HUES6 (cell line): Measurements from ENCODE around the gene CYB5B.

Experiments
- H3K27ac ChIP-seq: 2 replicates; pipeline ENCODE4 v1.7.0; 2013; ENCODE audit warnings: low read depth, mild to moderate bottlenecking, low read length, inconsistent platforms
- H3K27me3 ChIP-seq: 2 replicates; pipeline ENCODE4 v1.6.1; 2013; ENCODE audit warnings: low read length; ENCODE audit not compliant: control insufficient read depth, insufficient read depth
- H3K36me3 ChIP-seq: 2 replicates; pipeline ENCODE4 v1.6.1; 2013; ENCODE audit warnings: low read length; ENCODE audit not compliant: control insufficient read depth, insufficient read depth
- H3K4me1 ChIP-seq: 2 replicates; pipeline ENCODE4 v1.6.1; 2013; ENCODE audit warnings: low read length; ENCODE audit not compliant: control insufficient read depth, insufficient read depth
- H3K4me3 ChIP-seq: 2 replicates; pipeline ENCODE4 v1.5.1; 2013; ENCODE audit warnings: low read depth, low read length
- H3K9ac ChIP-seq: one replicate; pipeline ENCODE4 v1.6.1; 2013; ENCODE audit warnings: mild to moderate bottlenecking, low read length
- H3K9me3 ChIP-seq: 2 replicates; pipeline ENCODE4 v1.6.1; 2013; ENCODE audit warnings: low read depth, low read length; ENCODE audit not compliant: control insufficient read depth, insufficient read depth

Gene CYB5B, protein sequence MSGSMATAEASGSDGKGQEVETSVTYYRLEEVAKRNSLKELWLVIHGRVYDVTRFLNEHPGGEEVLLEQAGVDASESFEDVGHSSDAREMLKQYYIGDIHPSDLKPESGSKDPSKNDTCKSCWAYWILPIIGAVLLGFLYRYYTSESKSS

DNA sequence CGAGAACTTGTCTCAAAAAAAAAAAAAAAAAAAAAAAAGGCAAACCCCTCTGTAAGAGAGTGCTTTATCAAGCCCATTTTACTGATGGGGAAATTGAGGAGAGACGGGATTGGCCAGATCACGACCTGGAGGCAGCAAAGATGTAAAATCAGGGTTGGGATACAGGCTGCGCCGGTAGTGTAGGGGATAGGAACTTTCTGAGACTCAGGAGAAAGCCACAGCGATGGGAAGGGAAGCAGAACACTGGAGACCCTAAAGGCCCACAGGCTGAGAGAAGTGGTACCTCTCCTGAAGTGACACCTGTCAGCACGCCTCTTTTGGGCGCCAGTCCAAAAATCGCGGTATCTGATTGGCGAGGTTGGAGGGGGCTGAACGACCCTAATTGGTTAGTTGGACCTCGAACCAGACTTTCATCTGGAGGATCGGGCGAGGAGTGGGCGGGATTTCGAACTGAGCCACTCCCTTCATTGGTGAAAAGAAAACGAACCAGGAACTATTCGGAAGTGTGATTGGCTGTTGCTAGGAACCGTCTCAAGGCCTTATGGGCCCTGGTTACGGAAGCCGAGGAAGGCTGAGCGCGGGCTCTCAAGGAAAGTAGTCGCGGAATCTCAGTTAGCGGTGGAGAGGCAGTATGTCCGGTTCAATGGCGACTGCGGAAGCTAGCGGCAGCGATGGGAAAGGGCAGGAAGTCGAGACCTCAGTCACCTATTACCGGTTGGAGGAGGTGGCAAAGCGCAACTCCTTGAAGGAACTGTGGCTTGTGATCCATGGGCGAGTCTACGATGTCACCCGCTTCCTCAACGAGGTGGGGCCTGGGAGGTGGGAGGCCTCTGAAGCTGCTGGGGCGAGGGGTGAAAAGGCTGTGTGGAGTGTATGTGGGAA lies at the start of gene CYB5B:
Gene CYB5B (plus strand): TSS at position 567 of the 882 bp plus-strand sequence. CDS start 65 bp downstream, at position 632.
- H3K9me3 ChIP-seq = peaks cover 2% of the 10 kb centered on the region; the same call in 1 of the 2 replicates
- peaks cover 24% of the 10 kb centered on the region for H3K36me3 ChIP-seq
- peak within 1 kb of the TSS; percentile 82 for H3K9ac ChIP-seq
- H3K4me1 ChIP-seq = no peaks in the 10 kb centered on the region
- H3K27me3 ChIP-seq = no peaks in the 10 kb centered on the region
- H3K4me3 ChIP-seq = peak within 1 kb of the TSS; percentile 77
- no peak within 1 kb of the TSS; the same call in 1 of the 2 replicates for H3K27ac ChIP-seq

DNA sequence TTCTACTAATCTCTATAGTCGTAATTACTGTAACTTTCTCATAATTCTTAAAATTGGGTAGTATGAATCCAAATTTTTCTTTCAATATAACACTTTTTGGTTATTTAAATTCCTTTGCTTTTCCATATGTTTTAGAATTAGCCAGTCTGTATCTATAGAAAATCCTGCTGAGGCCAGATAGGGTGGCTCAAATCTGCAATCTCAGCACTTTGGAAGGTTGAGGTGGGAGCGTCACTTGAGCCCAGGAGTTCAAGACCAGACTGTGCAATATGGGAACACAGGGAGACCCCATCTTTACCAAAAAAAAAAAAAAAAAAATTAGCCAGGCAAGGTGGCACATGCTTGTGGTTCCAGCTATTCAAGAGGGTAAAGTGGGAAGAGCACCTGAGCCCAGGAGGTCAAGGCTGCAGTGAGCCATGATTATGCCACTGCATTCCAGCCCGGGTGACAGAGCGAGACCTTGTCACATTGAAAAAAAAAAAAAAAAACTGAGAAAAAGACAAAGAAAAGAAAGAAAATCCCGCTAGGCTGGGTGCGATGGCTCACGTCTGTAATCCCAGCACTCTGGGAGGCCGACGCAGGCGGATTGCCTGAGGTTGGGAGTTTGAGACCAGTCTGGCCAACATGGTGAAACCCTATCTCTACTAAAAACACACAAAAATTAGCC lies 47.9 kb upstream of the CYB5B start:
- no peaks in the 10 kb centered on the region for H3K27me3 ChIP-seq
- no peak overlapping the region for H3K4me3 ChIP-seq
- H3K4me1 ChIP-seq = no peaks in the 10 kb centered on the region
- H3K27ac ChIP-seq = no peak overlapping the region
- H3K9me3 ChIP-seq = no peaks in the 10 kb centered on the region
- peaks cover 72% of the 10 kb centered on the region for H3K36me3 ChIP-seq
- H3K9ac ChIP-seq = no peak overlapping the region

DNA sequence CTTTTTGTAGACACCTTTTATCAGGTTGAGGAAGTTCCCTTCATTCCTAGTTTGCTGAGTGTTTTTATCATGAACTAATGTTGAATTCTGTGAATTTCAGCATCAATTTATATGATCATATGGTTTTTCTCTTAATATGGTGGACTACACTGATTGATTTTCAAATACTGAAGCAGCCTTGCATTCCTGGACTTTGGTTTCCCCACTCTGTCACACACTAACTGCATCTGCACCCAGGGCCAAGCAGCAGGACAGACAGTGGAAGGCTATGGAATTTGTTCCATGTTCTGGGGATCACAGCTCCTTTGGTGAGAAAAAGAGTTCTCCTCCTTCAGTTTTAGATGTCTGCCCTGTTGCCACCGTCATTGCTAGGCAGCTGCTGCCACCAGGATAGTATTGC lies 46.4 kb upstream of the CYB5B start:
- Histone ChIP-seq H3K4me3 (no peak overlapping the region), H3K27ac (no peak overlapping the region), H3K4me1 (no peaks in the 10 kb centered on the region)

DNA sequence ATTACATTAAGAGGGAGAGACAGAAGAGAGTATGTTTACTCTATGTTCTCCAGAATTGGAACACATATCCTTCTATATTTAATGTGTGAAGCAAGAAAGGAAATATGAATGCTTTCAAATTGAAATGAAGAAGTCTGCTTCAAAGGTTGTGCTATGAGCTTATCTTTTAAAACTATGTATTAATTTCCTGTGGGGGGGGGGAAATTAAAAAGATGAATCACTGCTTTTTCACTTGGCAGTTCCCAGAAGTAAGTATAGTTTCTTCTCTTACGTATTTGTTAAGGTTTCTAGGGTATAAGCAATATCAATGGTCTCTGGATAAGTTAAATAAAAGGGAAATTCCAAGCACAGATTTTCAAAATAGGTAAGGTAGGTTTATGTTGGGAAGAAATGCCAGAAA lies 45.7 kb upstream of the CYB5B start:
- no peak overlapping the region for H3K9ac ChIP-seq
- no peak overlapping the region for H3K27ac ChIP-seq
- no peaks in the 10 kb centered on the region for H3K9me3 ChIP-seq
- H3K4me1 ChIP-seq = no peaks in the 10 kb centered on the region
- no peaks in the 10 kb centered on the region for H3K27me3 ChIP-seq
- H3K4me3 ChIP-seq = no peak overlapping the region
- H3K36me3 ChIP-seq = peaks cover 73% of the 10 kb centered on the region

More for the DNA sequence above, 46.4 kb upstream of the CYB5B start:
- H3K36me3 ChIP-seq = peaks cover 72% of the 10 kb centered on the region
- H3K27me3 ChIP-seq = no peaks in the 10 kb centered on the region
- no peak overlapping the region for H3K9ac ChIP-seq
- H3K9me3 ChIP-seq = no peaks in the 10 kb centered on the region

DNA sequence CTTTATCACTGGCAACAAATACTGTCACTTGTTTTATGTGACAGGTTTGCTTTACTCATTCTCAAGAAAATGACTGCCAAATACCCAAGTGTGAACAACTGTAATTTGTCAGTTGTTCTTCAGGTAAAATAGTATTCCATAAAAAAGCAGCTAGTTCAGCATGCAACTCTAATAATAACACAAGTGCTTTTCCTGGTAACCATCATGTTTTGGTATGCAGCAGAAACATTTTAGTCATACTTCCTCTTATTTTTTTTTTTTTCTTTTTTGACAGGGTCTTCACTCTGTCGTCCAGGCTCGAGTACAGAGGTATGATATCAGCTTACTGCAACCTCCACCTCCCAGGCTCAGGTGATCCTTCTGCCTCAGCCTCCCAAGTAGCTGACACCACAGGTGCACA lies 43.2 kb upstream of the CYB5B start:
- no peak overlapping the region for H3K9ac ChIP-seq
- no peak overlapping the region for H3K4me3 ChIP-seq
- no peak overlapping the region for H3K27ac ChIP-seq
- no peaks in the 10 kb centered on the region for H3K9me3 ChIP-seq
- H3K27me3 ChIP-seq = no peaks in the 10 kb centered on the region
- peaks cover 68% of the 10 kb centered on the region for H3K36me3 ChIP-seq
- no peaks in the 10 kb centered on the region for H3K4me1 ChIP-seq

DNA sequence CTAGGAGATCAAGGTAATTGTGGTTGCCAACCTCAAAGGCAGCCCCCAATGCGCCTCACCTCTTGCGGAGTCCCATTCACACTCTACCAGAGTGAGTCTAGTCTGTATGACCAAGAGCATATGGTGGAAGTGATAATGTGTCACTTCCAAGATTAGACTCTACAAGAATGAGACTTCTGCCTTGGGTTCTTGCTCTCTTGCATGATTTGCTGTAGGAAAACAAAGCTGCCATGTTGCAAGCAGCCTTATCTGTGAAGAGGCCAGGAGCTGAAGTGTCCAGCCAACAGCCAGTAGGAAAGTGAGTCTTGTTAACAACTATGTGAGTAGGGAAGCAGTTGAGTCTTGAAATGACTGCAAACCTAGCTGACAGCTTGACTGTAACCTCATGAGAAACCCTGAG lies 42.0 kb upstream of the CYB5B start:
- Histone ChIP-seq H3K9me3 (no peaks in the 10 kb centered on the region), H3K36me3 (peaks cover 67% of the 10 kb centered on the region), H3K4me3 (no peak overlapping the region), H3K9ac (no peak overlapping the region), H3K27me3 (no peaks in the 10 kb centered on the region), H3K4me1 (no peaks in the 10 kb centered on the region), H3K27ac (no peak overlapping the region)

DNA sequence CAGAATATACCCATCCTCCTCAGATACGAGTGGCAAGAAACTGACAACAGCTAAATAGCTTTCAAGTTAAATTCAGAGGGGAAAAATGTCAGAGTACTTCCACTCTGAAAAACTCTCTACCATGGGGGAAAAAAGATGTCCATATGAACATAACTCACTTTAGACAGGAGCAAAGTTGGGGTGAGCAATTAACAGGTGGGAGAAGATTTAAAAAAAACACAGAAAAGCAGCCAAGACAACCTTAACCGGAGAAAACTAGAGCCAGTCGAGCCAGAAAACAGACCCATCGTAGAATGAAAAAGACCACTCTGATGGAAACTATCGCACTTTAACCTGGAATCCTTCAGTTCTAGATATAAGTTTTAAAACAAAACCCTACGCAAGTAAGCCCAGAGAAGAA lies 39.4 kb upstream of the CYB5B start:
- H3K36me3 ChIP-seq = peaks cover 41% of the 10 kb centered on the region

DNA sequence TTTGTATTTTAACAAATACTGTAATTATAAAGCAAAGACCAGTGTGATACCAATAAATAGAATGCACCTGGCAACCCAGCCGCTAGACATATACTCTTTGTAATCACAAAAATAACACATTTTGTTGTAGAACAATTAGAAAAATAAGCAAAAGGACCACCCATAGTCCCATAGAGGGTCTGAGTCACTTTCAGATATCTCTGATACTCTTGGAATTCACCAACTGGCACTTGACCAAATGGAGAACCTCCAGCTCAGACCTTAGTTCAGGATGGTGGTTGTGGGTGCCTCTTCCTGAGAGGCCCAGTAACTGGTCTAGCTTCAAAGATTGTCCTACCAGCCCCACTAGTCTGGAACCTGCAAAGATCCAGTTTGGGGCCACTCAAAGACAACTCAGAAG lies 37.8 kb upstream of the CYB5B start:
- Histone ChIP-seq H3K27ac (no peak overlapping the region), H3K4me3 (no peak overlapping the region; the same call in 1 of the 2 replicates), H3K27me3 (no peaks in the 10 kb centered on the region), H3K4me1 (no peaks in the 10 kb centered on the region), H3K9ac (no peak overlapping the region), H3K36me3 (peaks cover 28% of the 10 kb centered on the region), H3K9me3 (no peaks in the 10 kb centered on the region)

More for the DNA sequence above, 39.4 kb upstream of the CYB5B start:
- peak overlapping the region; percentile 93 for H3K4me3 ChIP-seq
- no peak overlapping the region for H3K27ac ChIP-seq
- no peaks in the 10 kb centered on the region for H3K4me1 ChIP-seq
- H3K27me3 ChIP-seq = no peaks in the 10 kb centered on the region
- peak overlapping the region; percentile 94 for H3K9ac ChIP-seq
- H3K9me3 ChIP-seq = no peaks in the 10 kb centered on the region

DNA sequence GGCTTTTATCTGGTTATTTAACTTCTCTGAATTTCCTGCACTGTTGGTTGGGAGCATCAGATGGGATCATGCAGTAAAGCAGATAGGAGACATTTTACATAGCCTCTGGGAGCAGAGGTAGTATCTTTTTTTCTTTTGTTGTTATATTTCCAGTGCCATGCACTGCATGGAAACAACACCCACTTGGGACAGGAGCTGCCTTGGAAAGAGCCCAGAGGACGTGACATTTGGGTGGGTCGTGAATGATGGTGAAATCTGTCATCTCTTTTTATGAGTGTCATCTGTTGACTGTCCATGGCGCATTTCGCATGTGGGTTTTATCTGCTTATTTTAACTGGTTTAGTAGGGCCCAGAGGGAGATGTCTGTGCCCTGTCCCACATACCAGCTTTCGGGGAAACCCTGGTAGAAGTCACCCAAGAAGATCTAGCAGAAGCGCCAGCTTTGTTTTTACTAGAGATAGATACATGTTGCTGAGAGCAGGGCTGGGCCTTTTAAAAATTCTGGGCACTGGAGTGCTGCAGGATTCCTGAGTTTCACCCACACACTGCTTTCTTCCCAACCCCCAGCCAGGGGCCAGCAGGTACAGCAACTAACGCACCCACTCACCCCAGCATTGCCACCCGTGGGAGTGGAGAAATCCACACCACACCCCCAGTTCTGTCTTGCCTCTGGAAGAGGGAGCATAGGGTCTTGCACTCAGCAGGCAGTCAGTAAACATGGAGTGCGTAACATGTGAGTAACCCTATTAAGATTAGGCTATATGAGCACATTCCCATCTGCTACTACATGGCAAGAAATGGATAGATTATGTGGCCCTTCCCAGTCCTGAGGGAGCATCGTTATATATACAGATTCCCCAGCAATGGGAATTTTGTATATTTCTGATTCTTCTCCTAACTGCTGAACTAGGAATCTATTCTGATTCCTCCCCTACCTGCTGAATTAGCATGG lies 30.2 kb upstream of the CYB5B start:
- no peak overlapping the region for H3K4me3 ChIP-seq
- H3K27ac ChIP-seq = no peak overlapping the region
- peaks cover 15% of the 10 kb centered on the region; the same call in 1 of the 2 replicates for H3K4me1 ChIP-seq
- no peaks in the 10 kb centered on the region for H3K9me3 ChIP-seq
- no peak overlapping the region for H3K9ac ChIP-seq
- no peaks in the 10 kb centered on the region for H3K27me3 ChIP-seq
- H3K36me3 ChIP-seq = no peaks in the 10 kb centered on the region

DNA sequence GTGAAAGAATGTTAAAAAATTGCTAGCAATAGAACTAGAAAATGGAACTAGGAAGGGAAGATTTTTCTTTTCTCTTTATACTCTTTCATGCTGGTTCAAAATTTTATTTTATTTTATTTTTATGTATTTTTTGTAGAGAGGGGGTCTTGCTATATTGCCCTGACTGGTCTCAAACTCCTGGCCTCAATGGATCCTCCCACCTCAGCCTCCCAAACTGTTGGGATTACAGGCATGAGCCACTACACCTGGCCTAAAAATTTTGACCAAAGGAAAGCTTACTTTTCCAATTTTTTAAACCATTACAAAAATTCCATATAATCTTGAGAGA lies 28.6 kb upstream of the CYB5B start:
- Histone ChIP-seq H3K27ac (no peak overlapping the region), H3K27me3 (no peaks in the 10 kb centered on the region), H3K4me1 (peaks cover 15% of the 10 kb centered on the region; the same call in 1 of the 2 replicates), H3K4me3 (no peak overlapping the region), H3K9ac (no peak overlapping the region), H3K9me3 (no peaks in the 10 kb centered on the region), H3K36me3 (no peaks in the 10 kb centered on the region)
